GM10847 (cell line): Measurements from ENCODE around the gene NLGN3.

Experiments used
- POLR2A ChIP-seq: IDR thresholded peaks from 2 replicates; pipeline ENCODE4 v1.6.1; 2011; ENCODE audit not compliant: insufficient read length; ENCODE audit errors: extremely low read depth

The NLGN3 gene

DNA sequence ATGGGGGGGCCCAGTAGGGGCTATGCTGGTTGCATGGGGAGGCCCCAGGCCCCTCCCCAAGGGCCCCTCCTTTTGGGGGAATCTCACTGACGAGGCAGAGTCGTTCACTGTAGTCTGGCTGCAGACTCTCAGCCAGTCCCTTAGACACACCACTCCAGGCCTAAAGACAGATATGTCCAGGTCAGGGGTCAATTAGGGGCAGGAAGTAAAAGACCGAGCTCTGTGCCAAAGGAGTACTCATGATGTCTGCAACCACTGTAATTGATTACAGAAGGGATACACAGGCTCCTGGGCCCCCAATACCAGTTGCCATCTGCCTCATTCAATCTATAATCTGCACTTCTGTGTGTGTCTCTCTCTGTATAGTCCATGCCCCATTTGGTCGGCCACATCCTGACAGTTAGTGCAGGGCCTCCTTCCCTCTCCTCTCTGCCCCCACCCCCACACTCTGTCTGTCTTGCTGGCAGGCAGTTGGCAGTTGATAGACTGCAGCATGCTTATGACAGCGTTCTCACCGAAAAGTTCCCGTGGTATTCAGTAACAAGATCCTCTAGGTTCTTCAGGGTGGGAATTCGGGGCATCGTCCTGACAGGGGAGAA lies 36.8 kb upstream of the NLGN3 start:
- TF ChIP-seq POLR2A, result no peak

DNA sequence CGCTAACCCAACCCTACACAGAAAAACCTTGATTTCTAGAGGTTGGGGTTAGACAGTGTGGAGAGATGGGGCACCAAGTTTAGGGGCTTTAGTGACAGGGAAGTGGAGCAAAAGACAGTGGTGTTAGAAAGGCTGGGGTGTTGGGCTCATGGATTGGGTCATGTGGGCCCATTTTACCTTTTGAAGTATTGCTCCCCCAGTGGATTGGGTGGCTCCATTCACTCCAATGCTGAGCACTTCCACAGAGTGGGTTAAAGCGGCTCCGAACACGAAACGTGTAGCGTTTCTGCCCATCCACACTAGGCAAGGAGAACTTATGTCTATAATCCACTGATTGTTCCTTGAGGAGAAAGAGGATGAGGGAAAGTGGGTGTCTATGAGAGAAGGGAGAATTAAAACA lies 35.6 kb upstream of the NLGN3 start:
- TF ChIP-seq POLR2A, result no peak

DNA sequence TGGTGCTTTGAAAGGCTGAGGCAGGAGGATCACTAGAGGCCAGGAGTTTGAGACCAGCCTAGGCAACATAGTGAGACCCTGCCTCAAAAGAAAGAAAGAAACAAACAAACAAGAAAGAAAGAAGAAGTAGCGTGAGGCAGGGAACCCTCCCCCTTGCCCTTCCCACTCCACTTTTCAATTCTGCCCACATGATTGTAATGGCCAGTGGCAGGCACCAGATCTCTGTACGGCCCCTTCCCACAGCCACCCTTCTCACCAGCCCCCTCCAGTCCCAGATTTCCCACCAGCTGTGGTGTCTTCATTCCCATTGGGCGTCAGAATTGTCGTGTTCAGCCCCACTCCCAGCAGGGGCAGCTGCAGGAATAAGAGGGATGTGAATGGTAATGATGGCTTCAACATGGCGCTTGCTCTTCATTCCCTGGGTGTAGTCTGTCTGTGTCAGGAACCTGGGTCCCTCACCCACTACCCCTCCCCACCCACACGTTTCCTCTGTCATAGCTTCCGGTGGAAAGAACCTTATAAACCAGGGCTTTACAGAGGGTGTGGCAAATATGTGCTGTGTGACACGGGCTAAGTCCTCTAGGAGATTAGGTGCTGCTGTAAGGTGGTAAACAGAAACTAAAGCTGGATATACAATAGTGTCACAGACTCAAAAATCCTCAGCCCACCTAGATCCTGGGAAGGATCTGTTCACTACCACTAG lies 33.3 kb upstream of the NLGN3 start, which contains the start of gene IL2RG:
Gene IL2RG, minus strand, starts transcription at position 437 of the 703 bp plus-strand sequence. Its CDS starts 38 bp downstream, at position 399.
- TF ChIP-seq POLR2A, result peak; percentile 47

DNA sequence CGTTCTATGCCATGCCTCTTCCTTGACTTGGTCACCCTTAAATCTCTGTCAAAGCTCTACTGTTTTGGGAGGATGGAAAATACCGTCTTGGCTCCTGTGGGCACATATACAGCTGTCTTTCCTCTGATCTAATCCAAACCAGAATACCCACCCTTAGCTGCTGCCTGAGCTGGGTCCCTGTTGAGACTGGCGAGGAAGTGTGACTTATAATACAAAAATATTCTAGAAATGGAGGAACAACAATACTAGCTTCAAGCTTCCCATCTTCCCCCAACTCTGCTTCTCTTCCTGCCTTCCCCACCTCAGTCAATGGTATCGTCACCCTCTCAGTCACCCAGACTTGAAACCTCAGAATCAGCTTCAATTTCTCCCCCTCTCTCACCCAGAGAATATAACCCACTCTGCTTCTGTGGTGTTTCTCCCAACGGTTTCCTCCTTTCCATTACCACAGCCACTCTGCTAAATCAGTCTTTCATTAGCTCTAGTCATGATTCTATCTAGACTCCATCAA lies 32.7 kb upstream of the NLGN3 start:
- TF ChIP-seq POLR2A, result no peak

DNA sequence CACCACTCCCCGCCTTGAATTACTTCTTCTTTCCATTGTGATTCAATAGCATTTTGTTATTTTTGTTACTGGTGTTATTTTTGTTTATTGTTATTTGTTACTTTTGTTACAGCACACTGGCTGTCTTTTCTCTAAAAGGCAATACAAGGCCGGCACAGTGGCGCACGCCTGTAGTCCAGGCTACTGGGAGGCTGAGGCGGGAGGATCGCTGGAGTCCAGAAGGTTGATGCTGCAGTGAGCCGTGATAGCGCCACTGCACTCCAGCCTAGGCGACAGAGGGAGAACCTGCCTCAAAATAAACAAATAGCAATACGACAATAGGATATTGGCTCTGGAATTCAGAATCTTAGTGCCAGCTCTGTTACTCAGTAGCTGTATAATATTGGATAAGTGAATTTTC lies 27.3 kb upstream of the NLGN3 start:
- TF ChIP-seq POLR2A, result no peak

DNA sequence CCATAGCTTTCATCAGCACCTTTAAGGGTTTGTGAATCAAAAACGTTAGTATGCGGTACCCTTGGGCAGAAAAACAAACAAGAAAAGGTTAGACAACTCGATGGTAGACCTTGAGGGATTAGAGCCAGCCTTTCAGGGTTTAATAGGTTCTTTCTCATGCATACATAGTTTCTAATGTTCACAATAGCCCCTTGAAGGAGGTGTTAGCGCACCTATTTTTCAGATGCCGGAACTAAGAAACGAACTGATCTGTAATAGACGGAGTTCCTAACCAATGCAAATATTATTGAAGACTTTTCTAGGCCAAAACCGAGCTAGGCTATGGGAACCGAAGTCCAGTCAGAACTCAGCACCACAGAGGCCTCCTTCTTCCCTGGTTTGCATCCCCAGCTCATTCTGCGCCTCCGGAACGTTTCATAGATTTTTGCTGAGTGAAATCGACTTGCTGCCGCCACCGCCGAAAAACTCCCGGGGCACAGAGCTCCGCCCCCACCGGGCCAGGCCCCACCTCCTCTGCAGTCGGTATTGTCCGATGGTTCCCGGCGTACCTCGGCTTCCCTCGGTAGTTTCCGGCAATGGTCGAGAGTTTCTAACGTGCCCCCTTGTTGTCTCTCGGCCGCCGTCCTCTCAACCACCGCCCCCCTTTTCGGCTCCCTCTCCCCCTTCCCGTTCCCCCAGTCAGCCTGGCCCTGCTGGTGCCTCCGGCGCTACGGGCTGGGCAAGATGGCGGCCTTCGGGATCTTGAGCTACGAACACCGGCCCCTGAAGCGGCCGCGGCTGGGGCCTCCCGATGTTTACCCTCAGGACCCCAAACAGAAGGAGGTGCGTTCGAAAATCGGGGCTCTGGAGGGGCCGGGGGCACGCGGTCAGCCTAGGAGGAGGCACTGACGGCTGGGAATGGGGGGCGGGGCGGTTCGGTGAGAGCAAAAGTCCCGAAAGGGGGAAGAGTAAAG lies 26.3 kb upstream of the NLGN3 start, which contains the start of gene MED12:
Gene MED12, plus strand, starts transcription at position 565 of the 953 bp plus-strand sequence. Its CDS starts 159 bp downstream, at position 724.
- peak; percentile 35 for TF ChIP-seq POLR2A

DNA sequence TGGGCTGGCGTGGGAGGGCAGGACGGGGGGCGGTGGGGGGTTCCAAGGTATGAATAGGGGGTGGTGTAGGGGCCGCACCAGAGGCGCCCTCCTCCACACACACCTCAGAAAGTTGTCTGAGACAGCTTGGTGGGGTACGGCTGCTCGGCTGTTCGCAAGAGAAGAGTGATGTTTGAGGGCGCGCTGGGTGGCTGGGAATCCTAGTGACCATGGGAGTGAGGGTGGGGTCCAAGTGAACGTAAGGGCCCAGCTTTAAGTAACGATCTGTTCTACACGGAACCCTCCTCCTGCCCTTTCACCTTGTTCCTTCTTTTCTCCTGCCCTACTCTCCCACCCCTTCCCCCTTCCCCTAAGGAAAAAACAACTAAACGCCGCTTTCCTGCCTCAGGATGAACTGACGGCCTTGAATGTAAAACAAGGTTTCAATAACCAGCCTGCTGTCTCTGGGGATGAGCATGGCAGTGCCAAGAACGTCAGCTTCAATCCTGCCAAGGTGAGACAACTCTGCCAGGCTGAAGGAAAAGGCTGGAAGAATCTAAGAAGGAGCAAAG lies 25.6 kb upstream of the NLGN3 start:
- TF ChIP-seq POLR2A, result no peak

DNA sequence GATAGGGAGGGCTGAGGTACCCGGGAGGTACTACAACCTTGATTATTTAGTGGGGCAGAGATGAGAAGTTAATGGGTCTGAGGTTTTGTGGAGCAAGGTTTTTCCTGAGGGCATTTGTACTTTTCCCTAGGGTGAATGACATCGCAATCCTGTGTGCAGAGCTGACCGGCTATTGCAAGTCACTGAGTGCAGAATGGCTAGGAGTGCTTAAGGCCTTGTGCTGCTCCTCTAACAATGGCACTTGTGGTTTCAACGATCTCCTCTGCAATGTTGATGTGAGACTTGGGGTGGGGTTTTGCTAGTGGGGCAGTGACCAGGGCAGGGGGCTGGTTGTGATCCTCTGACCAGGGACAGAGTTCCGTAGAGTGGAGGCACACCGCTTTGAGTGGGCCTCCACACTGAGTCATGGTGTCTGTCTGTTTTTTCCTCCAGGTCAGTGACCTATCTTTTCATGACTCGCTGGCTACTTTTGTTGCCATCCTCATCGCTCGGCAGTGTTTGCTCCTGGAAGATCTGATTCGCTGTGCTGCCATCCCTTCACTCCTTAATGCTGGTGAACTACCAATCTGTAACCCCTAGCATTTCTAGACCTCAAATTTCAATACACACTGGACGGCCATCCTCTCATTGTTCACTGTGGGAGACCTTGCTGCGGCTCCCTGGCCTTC lies 16.3 kb upstream of the NLGN3 start:
- no peak for TF ChIP-seq POLR2A

DNA sequence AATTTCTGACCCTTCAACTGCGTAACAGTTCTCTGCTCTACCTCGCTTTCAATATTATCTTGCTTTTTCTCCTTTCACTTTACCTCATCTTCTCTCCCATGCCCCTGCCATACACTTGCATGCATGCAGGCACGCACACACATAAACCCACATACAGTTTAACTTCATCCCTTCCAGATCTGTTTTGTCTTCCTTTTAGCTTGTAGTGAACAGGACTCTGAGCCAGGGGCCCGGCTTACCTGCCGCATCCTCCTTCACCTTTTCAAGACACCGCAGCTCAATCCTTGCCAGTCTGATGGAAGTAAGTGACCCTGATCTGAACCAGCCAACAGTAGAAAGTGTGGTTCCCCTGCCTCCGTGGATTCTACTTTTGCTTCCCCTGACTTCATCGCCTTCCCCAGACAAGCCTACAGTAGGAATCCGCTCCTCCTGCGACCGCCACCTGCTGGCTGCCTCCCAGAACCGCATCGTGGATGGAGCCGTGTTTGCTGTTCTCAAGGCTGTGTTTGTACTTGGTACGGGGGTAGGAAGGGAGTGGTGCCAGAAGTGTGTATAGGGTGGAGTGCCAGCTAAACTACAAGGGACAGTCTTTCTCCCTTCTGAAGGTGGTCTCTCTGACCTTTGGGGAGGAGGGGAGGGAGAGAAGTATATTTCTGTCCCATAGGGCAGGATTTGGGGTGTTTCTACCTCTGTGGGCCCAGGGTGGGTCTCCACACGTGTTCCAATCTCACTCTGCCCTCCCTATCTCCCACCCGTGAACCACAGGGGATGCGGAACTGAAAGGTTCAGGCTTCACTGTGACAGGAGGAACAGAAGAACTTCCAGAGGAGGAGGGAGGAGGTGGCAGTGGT lies 15.5 kb upstream of the NLGN3 start:
- no peak for TF ChIP-seq POLR2A

DNA sequence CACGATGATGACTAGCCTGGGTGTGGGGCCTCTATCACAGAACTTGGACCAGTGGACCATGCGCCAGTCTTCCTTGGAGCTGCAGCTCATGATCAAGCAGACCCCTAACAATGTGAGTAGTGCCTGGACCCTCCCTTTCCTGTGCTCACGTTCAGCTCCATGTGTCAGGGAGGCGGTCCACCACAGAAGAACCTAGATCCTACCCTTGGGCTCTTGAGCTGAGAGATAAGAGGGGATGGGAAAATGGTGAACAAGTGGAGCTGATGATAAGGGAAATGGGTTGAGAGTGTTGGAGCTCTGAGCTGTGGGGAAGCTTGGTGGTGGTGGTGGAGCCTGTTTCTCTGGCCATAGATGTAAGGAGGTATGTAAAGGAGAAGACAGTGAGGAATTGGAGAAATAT lies 13.1 kb upstream of the NLGN3 start:
- no peak for TF ChIP-seq POLR2A

DNA sequence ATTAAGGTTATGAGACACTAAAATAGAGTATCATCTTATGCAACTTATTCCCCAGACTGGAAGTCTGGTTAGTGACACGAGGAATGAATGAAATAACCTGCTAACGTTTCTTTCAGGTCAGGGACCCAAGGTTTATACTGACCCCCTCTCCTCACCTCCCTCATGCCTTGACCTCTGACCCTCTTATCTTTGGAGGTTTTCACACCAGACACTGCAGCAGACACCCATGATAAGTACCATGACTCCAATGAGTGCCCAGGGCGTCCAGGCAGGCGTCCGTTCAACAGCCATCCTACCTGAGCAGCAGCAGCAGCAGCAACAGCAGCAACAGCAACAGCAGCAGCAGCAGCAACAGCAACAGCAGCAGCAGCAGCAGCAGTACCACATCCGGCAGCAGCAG lies 4.2 kb upstream of the NLGN3 start:
- TF ChIP-seq POLR2A, result no peak

DNA sequence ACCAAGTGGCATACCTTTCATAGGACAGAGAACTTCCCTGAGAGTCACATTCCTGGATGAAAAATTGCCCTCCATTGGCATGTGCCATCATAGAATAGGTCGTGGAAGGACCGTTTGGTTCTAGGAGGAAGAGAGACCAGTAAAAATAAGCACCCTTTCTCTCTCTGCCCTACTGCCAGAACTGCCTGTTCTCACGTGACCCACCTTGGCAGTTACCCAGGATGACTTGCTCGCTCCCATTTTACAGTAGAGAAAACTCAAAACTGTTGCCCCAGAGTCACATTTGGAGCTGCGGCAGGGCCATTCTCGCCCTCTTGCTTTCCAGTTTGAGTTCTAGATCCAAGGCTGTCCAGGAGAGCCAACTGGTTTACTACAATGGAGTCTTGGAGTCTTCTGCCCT lies 1.1 kb upstream of the NLGN3 start:
- no peak for TF ChIP-seq POLR2A

DNA sequence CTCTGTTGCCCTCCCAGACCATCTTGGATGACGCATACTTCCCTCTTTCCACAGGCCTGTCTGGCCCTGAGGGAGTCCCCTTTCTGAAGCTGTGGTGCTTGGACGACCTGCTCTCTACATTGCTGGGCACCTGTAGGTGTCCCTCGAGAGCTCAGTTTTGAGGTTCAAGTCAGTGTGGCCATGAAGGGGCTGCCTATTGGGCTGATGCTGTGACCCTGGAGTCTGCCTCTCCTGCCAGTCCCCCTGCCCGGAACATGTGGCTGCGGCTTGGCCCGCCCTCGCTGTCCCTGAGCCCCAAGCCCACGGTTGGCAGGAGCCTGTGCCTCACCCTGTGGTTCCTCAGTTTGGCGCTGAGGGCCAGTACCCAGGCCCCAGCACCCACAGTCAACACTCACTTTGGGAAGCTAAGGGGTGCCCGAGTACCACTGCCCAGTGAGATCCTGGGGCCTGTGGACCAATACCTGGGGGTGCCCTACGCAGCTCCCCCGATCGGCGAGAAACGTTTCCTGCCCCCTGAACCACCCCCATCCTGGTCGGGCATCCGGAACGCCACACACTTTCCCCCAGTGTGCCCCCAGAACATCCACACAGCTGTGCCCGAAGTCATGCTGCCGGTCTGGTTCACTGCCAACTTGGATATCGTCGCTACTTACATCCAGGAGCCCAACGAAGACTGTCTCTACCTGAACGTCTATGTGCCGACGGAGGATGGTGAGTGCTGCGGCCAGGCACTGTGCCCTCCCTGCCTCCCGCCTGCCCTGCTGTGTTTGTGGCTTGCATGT lies 3.0 kb downstream of the NLGN3 start:
- no peak for TF ChIP-seq POLR2A
